HG03025 (cell line): ENCODE measurements around the gene SOCS4.
"Not testable (repeated sequence)": the region's sequence is repeated elsewhere in the genome, so short reads cannot be mapped to it uniquely, and the experiment has no call there.

ENCODE experiments used
- ATAC-seq: cut with Tn5 transposase; IDR thresholded peaks from one replicate; pipeline ENCODE4 v1.9.1; 2021; ENCODE audit warnings: mild to moderate bottlenecking, moderate library complexity; ENCODE audit not compliant: unreplicated experiment, low FRiP score

SOCS4 gene

GRCh38 chr14:55051423-55052268, 24.6 kb downstream of the SOCS4 start, which contains the start of gene MAPK1IP1L:
MAPK1IP1L (plus strand) TSS chr14:55051647; CDS start chr14:55061684, 10,037 bp downstream.
- peak; percentile 77 for ATAC-seq

- peak; percentile 4 for ATAC-seq
Observed at GRCh38 chr14:55052269-55052930, 25.4 kb downstream of the SOCS4 start.

- ATAC-seq, result no peak
Observed at GRCh38 chr14:55053018-55053417, 26.0 kb downstream of the SOCS4 start.

GRCh38 chr14:55053500-55053899, 26.5 kb downstream of the SOCS4 start:
- no peak for ATAC-seq

GRCh38 chr14:55054098-55054497, 27.1 kb downstream of the SOCS4 start:
- ATAC-seq, result no peak

- no peak for ATAC-seq
Observed at GRCh38 chr14:55057919-55058318, 30.9 kb downstream of the SOCS4 start.

- no peak for ATAC-seq
Observed at GRCh38 chr14:55059333-55059732, 32.3 kb downstream of the SOCS4 start.

GRCh38 chr14:55062517-55063351, 35.7 kb downstream of the SOCS4 start:
- no peak for ATAC-seq

GRCh38 chr14:55064896-55065295, 37.9 kb downstream of the SOCS4 start:
- not testable (repeated sequence) for ATAC-seq

- no peak for ATAC-seq
Observed at GRCh38 chr14:55065411-55065810, 38.4 kb downstream of the SOCS4 start.

GRCh38 chr14:55066223-55066622, 39.2 kb downstream of the SOCS4 start:
- ATAC-seq, result no peak

- ATAC-seq, result no peak
Observed at GRCh38 chr14:55070981-55071411, 44.0 kb downstream of the SOCS4 start.

GRCh38 chr14:55071870-55072640, 45.0 kb downstream of the SOCS4 start:
- no peak for ATAC-seq

GRCh38 chr14:55073856-55074255, 46.8 kb downstream of the SOCS4 start:
- no peak for ATAC-seq

- ATAC-seq, result peak; percentile 54
Observed at GRCh38 chr14:55074662-55075061, 47.6 kb downstream of the SOCS4 start.

- no peak for ATAC-seq
Observed at GRCh38 chr14:55075628-55076175, 48.7 kb downstream of the SOCS4 start.

- ATAC-seq, result no peak
Observed at GRCh38 chr14:55077170-55078151, 50.4 kb downstream of the SOCS4 start.

GRCh38 chr14:55079961-55080360, 52.9 kb downstream of the SOCS4 start:
- ATAC-seq, result not testable (repeated sequence)
